Activated B cell treated with CpG ODN at 0.5 μM for 24 hours (primary cell): ENCODE measurements around the gene MOGAT2. TPM values are rescaled to one million over a fixed set of nuclear protein-coding genes. Genes with fewer than 3 reads are reported as not detected.
A peak's percentile ranks its signal among the peaks of the same experiment; 100 is the strongest.

Experiments
- ATAC-seq: fragments of 200-7000 bp; cut with Tn5 transposase; one replicate; pipeline ENCODE4 v1.10.0; 2021; ENCODE audit warnings: low read depth, mild to moderate bottlenecking, moderate library complexity
- CTCF ChIA-PET: fragments of 350-600 bp; sonication (Branson Sonifier 250); formaldehyde crosslinking; loops from one replicate; lab custom pipeline; 2021; ENCODE audit warnings: antibody characterized with exemption; lab: Charles Lee
- POLR2A ChIA-PET: fragments of 350-600 bp; sonication (Branson Sonifier 250); formaldehyde crosslinking; loops from one replicate; lab custom pipeline; 2021; ENCODE audit warnings: antibody characterized with exemption; lab: Charles Lee
- DNase-seq: peaks from one replicate; pipeline ENCODE4 v3.0.0; 2022
- H3K27ac Mint-ChIP-seq: one replicate; pipeline ENCODE4 v1.8.0; 2020; ENCODE audit warnings: mixed read lengths
- H3K27me3 Mint-ChIP-seq: one replicate; pipeline ENCODE4 v1.8.0; 2021; ENCODE audit warnings: mixed read lengths
- H3K36me3 Mint-ChIP-seq: one replicate; pipeline ENCODE4 v1.8.0; 2021; ENCODE audit warnings: low read depth, mixed read lengths
- H3K4me1 Mint-ChIP-seq: one replicate; pipeline ENCODE4 v1.8.0; 2021; ENCODE audit warnings: mixed read lengths
- H3K4me3 Mint-ChIP-seq: one replicate; pipeline ENCODE4 v1.8.0; 2020; ENCODE audit warnings: mild to moderate bottlenecking, mixed read lengths
- H3K9me3 Mint-ChIP-seq: one replicate; pipeline ENCODE4 v1.8.0; 2020; ENCODE audit warnings: mixed read lengths
- CTCF ChIP-seq: fragments of 200-600 bp; IDR thresholded peaks from one replicate; pipeline ENCODE4 v1.8.0; 2022; ENCODE audit warnings: antibody characterized with exemption, mild to moderate bottlenecking
- intact Hi-C: fragments of 100-400 bp; cut with micrococcal nuclease; formaldehyde crosslinking; loops from one replicate; pipeline ENCODE4 v1.15.1; 2024
- total RNA-seq: library from RNA; stranded (reverse); gene quantifications from 2 replicates; pipeline ENCODE4 v1.2.3, GENCODE V29; 2022

MOGAT2 gene
- total RNA-seq = 0.22 TPM in 1 of 2 replicates, not detected in the other

GRCh38 chr11:75717608-75718418 is at the start of gene MOGAT2:
MOGAT2 (plus strand) TSS chr11:75717838; CDS start chr11:75717889, 51 bp downstream.
- H3K4me1 Mint-ChIP-seq = no peaks in the 10 kb centered on the region
- intact Hi-C loops = no loop called here
- H3K27ac Mint-ChIP-seq = no peak within 1 kb of the TSS
- peaks cover 4% of the 10 kb centered on the region for H3K27me3 Mint-ChIP-seq
- ChIA-PET POLR2A (no interaction called here), CTCF (no interaction called here)
- no peak for TF ChIP-seq CTCF
- no peaks in the 10 kb centered on the region for H3K9me3 Mint-ChIP-seq
- DNase-seq = no peak
- no peak within 1 kb of the TSS for H3K4me3 Mint-ChIP-seq
- no peaks in the 10 kb centered on the region for H3K36me3 Mint-ChIP-seq
- no peak for ATAC-seq

- Mint-ChIP-seq H3K4me1 (peaks cover 15% of the 10 kb centered on the region), H3K36me3 (no peaks in the 10 kb centered on the region), H3K4me3 (peak within 1 kb of the TSS; percentile 87), H3K9me3 (no peaks in the 10 kb centered on the region), H3K27ac (no peak within 1 kb of the TSS), H3K27me3 (peaks cover 46% of the 10 kb centered on the region)
- DNase-seq (peak; percentile 37), ATAC-seq (peak; percentile 40)
- no peak for TF ChIP-seq CTCF
- ChIA-PET CTCF (no interaction called here), POLR2A (interaction anchor here (0.6 to 1.7 kb wide), 6 partner anchors 9 to 1130 kb away, joined by 3 to 4 read pairs (median 4); no protein-coding TSS in a partner anchor)
- intact Hi-C loops = loop anchor here (2.0 to 5.0 kb wide), 2 partner anchors 20 to 121 kb away; no protein-coding TSS in a partner anchor
These were observed 49.0 kb upstream of the MOGAT2 start, which contains the start of gene MAP6 for GRCh38 chr11:75668451-75669297. MAP6 (minus strand) TSS chr11:75669038; CDS start chr11:75668369, 669 bp downstream.

- H3K36me3 Mint-ChIP-seq = no peaks in the 10 kb centered on the region
- ChIA-PET POLR2A (no interaction called here), CTCF (no interaction called here)
- H3K9me3 Mint-ChIP-seq = peaks cover 4% of the 10 kb centered on the region
- H3K27ac Mint-ChIP-seq = no peak overlapping the region
- DNase-seq = no peak
- peaks cover 2% of the 10 kb centered on the region for H3K4me1 Mint-ChIP-seq
- H3K4me3 Mint-ChIP-seq = no peak overlapping the region
- ATAC-seq = peak; percentile 68
- peaks cover 18% of the 10 kb centered on the region for H3K27me3 Mint-ChIP-seq
- intact Hi-C loops = no loop called here
- TF ChIP-seq CTCF = no peak
These were observed 43.6 kb upstream of the MOGAT2 start for GRCh38 chr11:75673977-75674582.

GRCh38 chr11:75677275-75677674 is 40.4 kb upstream of the MOGAT2 start:
- ATAC-seq (no peak), DNase-seq (no peak)
- peaks cover 6% of the 10 kb centered on the region for H3K9me3 Mint-ChIP-seq
- H3K36me3 Mint-ChIP-seq = no peaks in the 10 kb centered on the region
- H3K27ac Mint-ChIP-seq = no peak overlapping the region
- intact Hi-C loops = no loop called here
- ChIA-PET CTCF (no interaction called here), POLR2A (interaction anchor here (1.3 kb wide), 1 partner anchor 9 kb away, joined by 4 read pairs; the partner anchor contains the start of gene MAP6)
- peaks cover 2% of the 10 kb centered on the region for H3K27me3 Mint-ChIP-seq
- H3K4me1 Mint-ChIP-seq = no peaks in the 10 kb centered on the region
- no peak for TF ChIP-seq CTCF
- no peak overlapping the region for H3K4me3 Mint-ChIP-seq
